Measurements from ENCODE around the gene VPS33A.

VPS33A gene

DNA sequence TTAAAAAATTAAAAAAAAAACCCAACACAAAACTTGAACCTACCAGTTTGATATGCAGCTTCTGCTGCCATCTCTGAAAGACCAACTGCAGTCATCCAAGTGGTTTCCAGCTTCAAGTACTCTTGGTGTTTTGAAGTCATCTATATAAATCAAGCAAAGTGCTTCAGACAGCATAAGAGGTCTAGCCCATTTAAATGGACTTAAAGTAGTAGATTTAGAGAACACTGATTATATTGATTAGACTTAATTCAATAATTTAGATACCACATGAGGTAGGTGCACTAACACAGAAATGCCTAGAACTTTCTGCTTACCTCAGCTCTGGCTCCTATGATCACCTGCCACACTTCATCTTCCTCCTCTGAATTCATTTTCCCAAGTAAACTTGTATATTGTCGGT, 49.8 kb downstream of the VPS33A start:
- H3K4me3 ChIP-seq (ENCODE audit: low read depth, low read length) = no peak overlapping the region
- DNase-seq (ENCODE audit: low read depth) = no peak
- TF ChIP-seq, protein P1, sequence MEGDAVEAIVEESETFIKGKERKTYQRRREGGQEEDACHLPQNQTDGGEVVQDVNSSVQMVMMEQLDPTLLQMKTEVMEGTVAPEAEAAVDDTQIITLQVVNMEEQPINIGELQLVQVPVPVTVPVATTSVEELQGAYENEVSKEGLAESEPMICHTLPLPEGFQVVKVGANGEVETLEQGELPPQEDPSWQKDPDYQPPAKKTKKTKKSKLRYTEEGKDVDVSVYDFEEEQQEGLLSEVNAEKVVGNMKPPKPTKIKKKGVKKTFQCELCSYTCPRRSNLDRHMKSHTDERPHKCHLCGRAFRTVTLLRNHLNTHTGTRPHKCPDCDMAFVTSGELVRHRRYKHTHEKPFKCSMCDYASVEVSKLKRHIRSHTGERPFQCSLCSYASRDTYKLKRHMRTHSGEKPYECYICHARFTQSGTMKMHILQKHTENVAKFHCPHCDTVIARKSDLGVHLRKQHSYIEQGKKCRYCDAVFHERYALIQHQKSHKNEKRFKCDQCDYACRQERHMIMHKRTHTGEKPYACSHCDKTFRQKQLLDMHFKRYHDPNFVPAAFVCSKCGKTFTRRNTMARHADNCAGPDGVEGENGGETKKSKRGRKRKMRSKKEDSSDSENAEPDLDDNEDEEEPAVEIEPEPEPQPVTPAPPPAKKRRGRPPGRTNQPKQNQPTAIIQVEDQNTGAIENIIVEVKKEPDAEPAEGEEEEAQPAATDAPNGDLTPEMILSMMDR (IDR thresholded peaks at IDR 0.05; ENCODE audit: insufficient read depth, low read depth, low read length, missing control alignments) = no peak

DNA sequence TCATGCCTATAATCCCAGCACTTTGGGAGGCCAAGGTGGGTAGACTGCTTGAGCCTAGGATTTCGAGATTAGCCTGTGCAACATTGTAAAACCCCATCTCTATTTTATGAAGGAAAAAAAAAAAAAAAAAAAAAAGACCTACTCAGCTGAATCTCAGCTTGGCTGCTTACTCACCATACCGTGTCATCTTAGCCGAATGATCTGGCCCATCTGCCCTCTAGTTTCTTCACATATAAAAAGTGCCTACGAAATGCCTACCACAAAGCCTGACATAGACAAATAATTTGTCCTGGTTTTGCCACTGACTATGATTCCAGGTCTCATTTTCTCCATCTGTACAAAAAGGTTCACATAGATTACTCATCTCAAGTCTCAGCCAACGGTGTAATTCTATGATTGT, 50.5 kb downstream of the VPS33A start:
- DNase-seq (ENCODE audit: low read depth) = no peak
- H3K4me3 ChIP-seq (ENCODE audit: low read depth, low read length) = no peak overlapping the region
- TF ChIP-seq, protein P1 (IDR thresholded peaks at IDR 0.05; ENCODE audit: insufficient read depth, low read depth, low read length, missing control alignments) = no peak

DNA sequence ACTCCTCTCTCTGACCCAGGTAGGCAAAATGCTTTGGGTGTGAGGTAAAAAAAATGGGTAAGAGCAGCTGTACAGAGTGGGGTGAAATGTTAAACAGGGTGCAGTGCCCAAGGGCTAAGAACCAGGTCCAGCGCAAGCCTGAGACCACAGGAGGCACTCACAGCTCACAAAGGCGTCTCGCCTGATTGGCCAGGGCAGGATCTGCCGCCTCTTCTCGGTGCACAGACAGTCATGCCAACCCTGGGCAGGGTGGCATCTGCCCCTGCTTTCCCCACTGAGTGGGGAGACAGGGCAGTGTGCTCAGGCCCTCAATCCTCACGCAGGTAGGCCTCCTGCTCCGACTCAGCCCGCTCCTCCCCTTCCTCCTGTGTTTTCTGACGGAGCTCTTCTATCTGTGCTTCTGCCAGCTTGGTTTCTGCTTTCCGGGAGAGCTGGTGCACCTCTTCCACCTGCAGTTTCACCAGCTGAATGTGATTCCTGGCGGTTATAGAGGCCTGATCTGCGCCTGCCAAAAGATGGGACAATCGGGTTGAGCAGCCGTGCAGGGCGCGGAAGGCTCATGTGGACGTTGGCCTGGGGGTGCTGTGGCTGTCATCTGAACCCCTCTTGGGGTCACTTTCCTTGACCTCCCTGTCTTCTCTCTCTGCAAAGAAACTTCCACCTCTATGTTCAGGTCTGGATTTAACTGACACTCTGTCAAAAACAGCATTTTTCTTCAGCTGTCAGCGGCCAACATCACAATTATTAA, 58.0 kb downstream of the VPS33A start:
- no peak for DNase-seq (ENCODE audit: low read depth)
- no peak overlapping the region for H3K4me3 ChIP-seq (ENCODE audit: low read depth, low read length)
- TF ChIP-seq, protein P1 (IDR thresholded peaks at IDR 0.05; ENCODE audit: insufficient read depth, low read depth, low read length, missing control alignments) = no peak

DNA sequence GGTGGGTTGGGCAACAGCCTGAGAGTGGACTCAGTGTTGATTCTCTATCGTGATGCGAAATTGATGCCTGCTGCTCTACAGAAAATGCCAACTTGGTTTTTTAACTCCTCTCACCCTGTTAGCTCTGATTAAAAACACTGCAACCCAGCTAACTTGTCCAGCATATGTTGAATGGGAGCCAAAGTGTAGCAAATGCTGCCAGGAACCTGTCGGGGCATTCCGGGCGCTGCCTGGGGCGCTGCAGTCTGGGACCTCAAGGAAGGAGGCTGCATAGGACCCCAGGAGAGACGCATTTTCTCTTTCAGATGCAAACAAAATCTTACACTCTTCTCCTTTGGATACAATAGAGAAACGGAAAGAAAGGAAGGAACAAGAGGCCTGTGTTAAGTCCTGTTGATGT, 58.9 kb downstream of the VPS33A start:
- TF ChIP-seq, protein P1 (IDR thresholded peaks at IDR 0.05; ENCODE audit: insufficient read depth, low read depth, low read length, missing control alignments) = no peak
- H3K4me3 ChIP-seq (ENCODE audit: low read depth, low read length) = no peak overlapping the region
- no peak for DNase-seq (ENCODE audit: low read depth)

DNA sequence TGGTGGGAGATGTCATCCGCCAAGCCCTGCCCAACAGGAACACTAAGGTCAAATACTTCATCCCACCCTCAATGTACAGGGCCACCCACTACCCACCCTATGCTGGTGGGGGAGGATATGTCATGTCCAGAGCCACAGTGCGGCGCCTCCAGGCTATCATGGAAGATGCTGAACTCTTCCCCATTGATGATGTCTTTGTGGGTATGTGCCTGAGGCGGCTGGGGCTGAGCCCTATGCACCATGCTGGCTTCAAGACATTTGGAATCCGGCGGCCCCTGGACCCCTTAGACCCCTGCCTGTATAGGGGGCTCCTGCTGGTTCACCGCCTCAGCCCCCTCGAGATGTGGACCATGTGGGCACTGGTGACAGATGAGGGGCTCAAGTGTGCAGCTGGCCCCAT, 59.3 kb downstream of the VPS33A start:
- TF ChIP-seq, protein P1 (IDR thresholded peaks at IDR 0.05; ENCODE audit: insufficient read depth, low read depth, low read length, missing control alignments) = no peak
- DNase-seq (ENCODE audit: low read depth) = no peak
- no peak overlapping the region for H3K4me3 ChIP-seq (ENCODE audit: low read depth, low read length)

DNA sequence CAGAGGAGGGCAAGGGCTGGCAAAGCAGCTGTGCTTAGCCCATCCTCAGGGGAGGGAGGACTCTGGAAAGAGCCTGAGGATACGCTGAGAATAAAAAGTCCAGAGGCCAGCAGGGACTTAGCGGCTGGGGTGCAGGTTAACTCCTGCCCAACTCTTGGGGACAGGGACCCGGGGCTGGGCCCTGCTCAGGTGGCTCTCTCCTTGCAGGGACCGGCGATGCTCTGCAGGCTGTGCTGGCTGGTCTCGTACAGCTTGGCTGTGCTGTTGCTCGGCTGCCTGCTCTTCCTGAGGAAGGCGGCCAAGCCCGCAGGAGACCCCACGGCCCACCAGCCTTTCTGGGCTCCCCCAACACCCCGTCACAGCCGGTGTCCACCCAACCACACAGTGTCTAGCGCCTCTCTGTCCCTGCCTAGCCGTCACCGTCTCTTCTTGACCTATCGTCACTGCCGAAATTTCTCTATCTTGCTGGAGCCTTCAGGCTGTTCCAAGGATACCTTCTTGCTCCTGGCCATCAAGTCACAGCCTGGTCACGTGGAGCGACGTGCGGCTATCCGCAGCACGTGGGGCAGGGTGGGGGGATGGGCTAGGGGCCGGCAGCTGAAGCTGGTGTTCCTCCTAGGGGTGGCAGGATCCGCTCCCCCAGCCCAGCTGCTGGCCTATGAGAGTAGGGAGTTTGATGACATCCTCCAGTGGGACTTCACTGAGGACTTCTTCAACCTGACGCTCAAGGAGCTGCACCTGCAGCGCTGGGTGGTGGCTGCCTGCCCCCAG, 60.0 kb downstream of the VPS33A start:
- no peak for DNase-seq (ENCODE audit: low read depth)
- no peak overlapping the region for H3K4me3 ChIP-seq (ENCODE audit: low read depth, low read length)
- TF ChIP-seq, protein P1 (IDR thresholded peaks at IDR 0.05; ENCODE audit: insufficient read depth, low read depth, low read length, missing control alignments) = no peak

All from GM12865 (cell line).